Suppressor macrophage treated with lipopolysaccharide for 1 hour (primary cell): Measurements from ENCODE around the gene MRPL10.

Source experiments
- DNase-seq, 3 donors: peaks; one replicate each; pipeline ENCODE4 v3.0.0-alpha.2; 2020 to 2022

Gene MRPL10

DNA sequence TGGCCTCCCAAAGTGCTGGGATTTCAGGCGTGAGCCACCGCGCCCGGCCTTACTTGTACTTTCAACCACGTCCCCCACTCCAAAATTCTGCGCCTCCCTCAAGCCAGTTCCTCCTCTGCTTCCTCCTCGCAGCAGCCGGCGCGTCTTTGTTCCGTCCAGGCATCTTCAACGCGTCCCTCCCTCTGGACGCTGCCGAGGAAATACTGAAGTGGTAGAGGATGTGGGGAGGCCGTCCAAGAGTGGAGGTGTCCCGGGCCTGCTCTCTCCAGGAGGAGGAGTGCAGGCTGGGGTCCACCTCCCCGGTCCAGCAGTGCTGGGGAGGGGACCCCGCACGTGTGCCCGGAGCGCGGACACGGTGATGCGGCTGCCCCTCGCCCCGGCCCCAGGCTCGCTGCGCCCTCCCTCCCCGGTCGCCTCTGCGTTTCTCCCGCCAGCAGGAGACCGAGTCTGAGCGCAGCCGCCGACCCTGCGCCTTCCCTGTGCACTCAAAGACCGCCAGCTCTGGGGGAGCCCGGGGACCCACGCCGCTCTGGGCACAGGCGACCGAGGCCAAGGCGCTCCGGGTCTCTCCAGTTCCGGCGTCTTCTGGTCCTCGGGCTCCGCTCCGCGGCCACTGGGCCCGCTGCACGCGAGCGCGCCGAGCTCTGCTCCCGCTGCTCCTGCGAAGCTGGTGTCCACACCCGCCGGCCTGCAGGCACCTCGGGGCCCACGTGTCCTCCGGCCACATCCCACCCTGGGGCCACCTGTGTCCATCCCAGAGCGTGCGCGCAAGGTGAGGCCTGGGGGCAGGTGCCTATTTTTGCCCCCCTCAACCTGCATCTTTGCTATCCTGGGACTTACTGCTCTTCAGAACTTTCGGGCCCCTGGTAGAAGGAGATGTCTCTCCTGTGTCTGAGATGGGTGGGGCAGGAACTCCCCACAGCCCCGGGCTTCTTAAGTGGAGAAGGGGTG is 41.5 kb downstream of the MRPL10 start:
- DNase-seq = peak; percentile 64 to 85 (median 67)

DNA sequence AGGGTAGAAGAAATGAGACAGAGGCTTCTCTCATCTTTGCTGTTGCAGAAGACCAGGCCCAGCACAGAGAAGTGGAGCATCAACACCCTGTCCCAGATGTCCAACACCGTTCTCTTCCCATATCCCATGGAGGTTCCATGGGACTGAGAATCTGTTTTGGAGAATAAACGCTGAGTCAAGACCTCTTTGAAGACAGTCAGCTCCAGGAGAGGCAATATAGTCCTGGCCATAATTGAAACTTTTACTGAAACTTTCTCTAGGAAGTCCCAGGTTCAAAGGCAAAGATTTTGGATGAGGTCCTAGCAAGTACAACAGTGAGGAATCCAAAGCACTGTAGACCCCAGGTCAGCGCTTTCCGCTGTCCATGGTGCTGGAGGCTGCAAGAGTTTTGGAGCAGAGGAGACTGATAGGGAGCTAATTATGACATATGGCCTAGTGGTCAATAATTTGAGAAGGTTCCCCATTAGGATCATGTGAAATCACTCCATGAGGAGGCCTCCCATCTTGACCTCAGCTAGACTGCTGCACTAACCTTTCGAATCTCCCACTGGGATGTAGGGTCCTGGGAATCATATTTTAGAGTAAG is 45.7 kb downstream of the MRPL10 start:
- DNase-seq = peak in 2 of 3 donors; percentile 28 to 45

DNA sequence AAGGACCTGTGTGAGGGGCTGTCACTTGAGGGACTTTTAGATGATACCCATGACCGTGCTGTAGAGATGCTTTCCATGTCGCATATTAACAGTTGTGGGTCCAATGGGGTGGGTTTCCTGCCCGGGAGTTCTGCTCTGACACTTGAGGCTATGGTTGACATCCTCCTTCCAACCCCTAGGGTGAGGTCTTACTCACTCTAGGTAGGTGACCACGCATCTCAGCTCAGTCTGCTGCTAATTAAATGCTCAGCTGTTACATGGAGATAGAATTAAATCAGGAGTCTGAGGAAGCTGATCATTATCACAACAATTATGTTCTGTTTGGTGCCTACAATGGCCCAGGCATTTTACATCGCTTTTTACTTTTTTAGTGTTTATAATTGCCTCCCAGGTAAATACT is 49.9 kb downstream of the MRPL10 start:
- DNase-seq = no peak

DNA sequence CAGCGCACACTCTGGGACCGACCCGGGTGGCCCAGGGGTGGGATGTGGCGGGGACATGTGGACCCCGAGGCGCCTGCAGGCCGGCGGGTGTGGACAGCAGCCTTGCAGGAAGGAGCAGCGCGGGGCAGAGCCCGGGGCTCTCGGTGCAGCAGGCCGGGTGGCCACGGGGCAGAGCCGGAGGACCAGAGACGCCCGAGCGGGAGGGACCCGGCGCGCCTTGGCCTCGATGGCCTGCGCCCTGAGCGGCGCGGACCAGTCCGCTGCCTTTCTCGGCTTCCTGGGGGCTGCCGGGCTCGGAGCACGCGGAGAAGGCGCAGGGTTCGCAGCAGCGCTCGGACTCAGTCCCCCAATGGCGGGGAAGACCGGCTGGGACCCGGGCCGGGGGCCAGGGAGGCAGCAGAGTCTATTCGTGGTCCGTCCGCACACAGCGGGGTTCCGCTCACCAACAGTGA is 53.1 kb downstream of the MRPL10 start:
- no peak for DNase-seq

DNA sequence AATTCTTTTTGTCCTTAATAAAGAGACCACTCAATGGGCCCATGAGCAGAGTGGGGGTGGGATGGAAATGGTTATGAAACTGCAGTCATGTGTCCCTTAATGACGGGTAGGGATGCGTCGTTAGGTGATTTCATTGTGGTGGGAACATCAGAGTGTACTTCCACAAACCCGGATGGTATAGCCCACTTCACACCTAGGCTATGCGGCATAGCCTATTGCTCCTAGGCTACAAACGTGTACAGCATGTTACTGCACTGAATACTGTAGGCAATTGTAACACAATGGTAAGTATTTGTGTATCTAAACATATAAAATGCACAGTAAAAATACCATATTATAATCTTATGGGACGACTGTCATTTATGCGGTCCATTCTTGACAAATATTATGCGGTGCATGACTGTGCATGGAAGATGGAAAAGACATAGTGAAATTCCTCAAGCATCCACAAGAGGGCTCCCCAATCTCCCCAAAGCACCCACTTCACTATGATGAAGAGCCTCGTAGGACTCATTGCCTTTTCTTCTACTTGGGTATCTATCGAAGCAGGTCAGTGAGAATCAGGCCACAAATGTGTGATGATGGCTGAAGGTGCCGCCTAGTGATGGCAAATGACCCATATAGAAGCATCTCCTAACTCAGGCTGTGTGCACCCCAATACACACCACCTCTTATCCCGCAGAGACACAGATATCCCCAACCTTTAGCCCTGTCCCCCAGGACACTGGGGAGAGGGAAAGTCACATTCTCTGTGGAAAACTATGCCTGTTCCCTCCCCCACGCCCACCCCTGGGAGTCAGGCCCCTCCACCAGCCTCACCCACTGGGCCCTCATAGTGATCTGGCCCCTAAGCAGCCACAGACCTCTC is 54.8 kb downstream of the MRPL10 start:
- DNase-seq = peak; percentile 57 to 72 (median 58)

DNA sequence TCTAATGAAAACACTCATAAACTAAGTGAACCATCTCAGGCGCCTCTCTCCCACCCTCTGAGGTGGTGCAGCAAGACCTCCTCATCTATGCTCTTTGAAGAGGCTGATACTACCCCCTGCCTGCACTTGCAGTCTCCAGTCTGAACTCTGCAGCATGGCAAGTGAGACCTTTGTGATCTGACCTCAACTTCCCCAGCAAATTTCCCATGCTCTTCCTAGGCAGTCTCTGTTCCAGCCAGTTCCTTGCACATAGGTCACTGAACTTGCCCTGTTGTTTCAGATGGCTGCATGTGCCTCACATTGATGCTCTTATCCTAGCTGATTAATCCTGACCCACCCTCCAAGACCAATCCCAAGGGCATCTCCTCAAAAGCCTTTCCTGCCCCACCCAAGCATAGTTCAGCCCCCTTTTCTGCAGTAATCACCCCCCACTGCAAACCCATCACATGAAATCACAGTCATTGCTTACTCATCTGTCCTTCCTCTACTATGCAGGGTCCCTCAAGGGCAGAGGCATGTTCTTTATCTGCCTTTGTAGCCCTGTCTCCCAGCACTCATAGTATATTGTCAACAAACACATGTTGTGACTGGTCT is 56.3 kb downstream of the MRPL10 start:
- peak; percentile 34 to 54 (median 52) for DNase-seq

DNA sequence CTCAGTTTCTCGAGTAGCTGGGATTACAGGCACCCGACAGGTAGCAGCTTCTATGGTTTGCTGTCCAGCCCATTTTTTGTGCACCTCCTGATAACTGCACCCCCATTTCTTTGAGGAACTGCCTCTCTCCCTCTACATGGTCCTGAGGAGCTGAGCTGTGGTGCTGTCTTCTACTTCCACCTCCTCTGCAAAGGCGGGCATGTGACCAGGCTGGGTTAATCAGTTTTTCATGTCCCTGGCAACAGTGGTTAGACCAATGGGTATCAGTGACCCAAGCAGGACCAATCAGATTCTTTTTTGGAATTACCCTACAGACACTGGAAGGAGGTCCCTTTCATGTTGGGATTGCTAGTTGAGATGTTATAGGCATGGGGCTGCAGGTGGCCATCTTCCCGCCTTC is 57.0 kb downstream of the MRPL10 start:
- DNase-seq = no peak

DNA sequence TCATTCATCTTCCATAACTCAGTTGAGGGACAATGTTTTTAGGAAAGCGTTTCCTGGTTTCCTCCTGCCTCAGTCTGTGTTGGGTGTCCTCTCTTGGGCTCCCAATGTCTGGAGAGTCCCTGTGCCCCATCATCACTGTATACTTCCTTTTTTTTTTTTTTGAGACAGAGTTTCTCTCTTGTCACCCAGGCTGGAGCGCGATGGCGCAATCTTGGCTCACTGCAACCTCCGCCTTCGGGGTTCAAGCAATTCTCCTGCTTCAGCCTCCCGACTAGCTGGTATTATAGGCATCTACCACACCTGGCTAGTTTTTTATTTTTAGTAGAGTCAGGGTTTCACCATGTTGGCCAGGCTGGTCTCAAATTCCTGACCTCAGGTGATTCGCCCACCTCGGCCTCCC is 57.7 kb downstream of the MRPL10 start:
- DNase-seq = peak; percentile 84 to 86 (median 85)
